Body of pancreas (tissue), 4 donors: ENCODE data around the gene SIGLEC12.

ENCODE experiments used
- CTCF ChIP-seq, 7 experiments: fragments of 450-650 bp in 4 of 7; fragments of 200-600 bp in 3 of 7; sonication (generic) in 3 of 7; IDR thresholded peaks; one replicate each; pipeline ENCODE4 v1.5.1; 2016 to 2019; ENCODE audit warnings: antibody characterized with exemption in 7 of 7
- POLR2A ChIP-seq, 3 donors: fragments of 450-650 bp; IDR thresholded peaks; one replicate each; pipeline ENCODE4 v1.6.1; 2016; ENCODE audit warnings: antibody characterized with exemption in 3 of 3, mild to moderate bottlenecking in 2 of 3

- TF ChIP-seq CTCF (IDR thresholded peaks at IDR 0.05), result no peak
- no peak for TF ChIP-seq POLR2A (IDR thresholded peaks at IDR 0.05)
Measured at GRCh38 chr19:51469629-51470028, 32.0 kb downstream of the SIGLEC12 start.
